Endothelial cell of umbilical vein (primary cell): ENCODE results near the gene CNOT6.

ENCODE experiments used
- POLR2A ChIP-seq: IDR thresholded peaks from 2 replicates; pipeline ENCODE4 v1.6.1; 2012; ENCODE audit warnings: low read depth, mild to moderate bottlenecking, control low read depth, low read length
- TF ChIP-seq, protein P1 (sequence below), 2 donors: IDR thresholded peaks; 1 replicate in 1 of 2; 2 replicates in 1 of 2; pipeline ENCODE4 v1.5.1; 2011; ENCODE audit warnings: low read length in 2 of 2, mild to moderate bottlenecking in 2 of 2, moderate library complexity in 2 of 2, control low read depth in 1 of 2, inconsistent platforms in 1 of 2, low read depth in 1 of 2; ENCODE audit not compliant: insufficient read depth in 1 of 2; ENCODE audit errors: extremely low read depth in 1 of 2

GRCh38 chr5:180600554-180601041 is 106.4 kb downstream of the CNOT6 start:
- TF ChIP-seq, protein P1, sequence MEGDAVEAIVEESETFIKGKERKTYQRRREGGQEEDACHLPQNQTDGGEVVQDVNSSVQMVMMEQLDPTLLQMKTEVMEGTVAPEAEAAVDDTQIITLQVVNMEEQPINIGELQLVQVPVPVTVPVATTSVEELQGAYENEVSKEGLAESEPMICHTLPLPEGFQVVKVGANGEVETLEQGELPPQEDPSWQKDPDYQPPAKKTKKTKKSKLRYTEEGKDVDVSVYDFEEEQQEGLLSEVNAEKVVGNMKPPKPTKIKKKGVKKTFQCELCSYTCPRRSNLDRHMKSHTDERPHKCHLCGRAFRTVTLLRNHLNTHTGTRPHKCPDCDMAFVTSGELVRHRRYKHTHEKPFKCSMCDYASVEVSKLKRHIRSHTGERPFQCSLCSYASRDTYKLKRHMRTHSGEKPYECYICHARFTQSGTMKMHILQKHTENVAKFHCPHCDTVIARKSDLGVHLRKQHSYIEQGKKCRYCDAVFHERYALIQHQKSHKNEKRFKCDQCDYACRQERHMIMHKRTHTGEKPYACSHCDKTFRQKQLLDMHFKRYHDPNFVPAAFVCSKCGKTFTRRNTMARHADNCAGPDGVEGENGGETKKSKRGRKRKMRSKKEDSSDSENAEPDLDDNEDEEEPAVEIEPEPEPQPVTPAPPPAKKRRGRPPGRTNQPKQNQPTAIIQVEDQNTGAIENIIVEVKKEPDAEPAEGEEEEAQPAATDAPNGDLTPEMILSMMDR (IDR thresholded peaks at IDR 0.05; ENCODE audit: extremely low read depth in 1 of 2, insufficient read depth in 1 of 2, low read depth in 1 of 2, low read length in 2 of 2), result no peak
- TF ChIP-seq POLR2A, result no peak
